Dermis blood vessel endothelial cell (primary cell): ENCODE results near the gene BHLHE41. TPM values are rescaled to one million over a fixed set of nuclear protein-coding genes. Genes with fewer than 3 reads are reported as not detected.

Experiments used
- DNase-seq: peaks from one replicate; pipeline ENCODE4 v3.0.0; 2010
- total RNA-seq: library from RNA; depleted of rRNA; stranded (reverse); fragments of >200 nt; gene quantifications from 2 replicates; pipeline ENCODE4 v1.2.3, GENCODE V29; 2014

BHLHE41 gene
- total RNA-seq, 1 donor from 2014 or later = 0.85 TPM

GRCh38 chr12:26077915-26078702 lies 46.7 kb downstream of the BHLHE41 start:
- no peak for DNase-seq

Other genes with a start within 250 kb of the BHLHE41 start
- 84.7 and 98.0 TPM in 2 replicates for gene RASSF8, start 166.4 kb downstream of the BHLHE41 start, total RNA-seq
- 0.34 and 0.47 TPM in 2 replicates for gene SSPN, start 70.5 kb upstream of the BHLHE41 start, total RNA-seq